H1 (cell line): ENCODE results near the gene CDC42EP5. TPM values are rescaled to one million over a fixed set of nuclear protein-coding genes. Genes with fewer than 3 reads are reported as not detected.

Experiments used
- ASH2L ChIP-seq: fragments of 200-600, 300-600 bp; sonication (generic); IDR thresholded peaks from one replicate; pipeline ENCODE4 v1.7.1; 2017; ENCODE audit warnings: low read length
- CHD1 ChIP-seq: IDR thresholded peaks from 2 replicates; pipeline ENCODE4 v1.6.1; 2012; ENCODE audit warnings: low read depth, low read length, improper control_type of control experiment
- GABPA ChIP-seq: IDR thresholded peaks from 2 replicates; pipeline ENCODE4 v1.6.1; 2011; ENCODE audit warnings: mild to moderate bottlenecking, low read length, moderate library complexity, borderline replicate concordance; ENCODE audit not compliant: insufficient read depth
- KDM1A ChIP-seq: fragments of 200-600, 300-600 bp; sonication (generic); IDR thresholded peaks from 2 replicates; pipeline ENCODE4 v1.7.1; 2016; ENCODE audit warnings: mild to moderate bottlenecking, low read length, borderline replicate concordance
- SP4 ChIP-seq: IDR thresholded peaks from 2 replicates; pipeline ENCODE4 v1.6.1; 2012; ENCODE audit warnings: low read length, inconsistent platforms
- polyA plus RNA-seq, 7 experiments: library from polyadenylated mRNA; depleted of rRNA in 3 of 7; stranded (reverse) in 5 of 7; unstranded in 2 of 7; fragments of >200 nt in 5 of 7; fragments of 200-250 nt in 2 of 7; gene quantifications; 1 replicate in 5 of 7; 2 replicates in 1 of 7; 4 replicates in 1 of 7; pipeline versions ENCODE4 v1.2.1 to v1.2.3, GENCODE V29; 2011 to 2013; ENCODE audit warnings: missing spikeins in 2 of 7, mixed read lengths in 2 of 7
- total RNA-seq: library from RNA; stranded (reverse); fragmentation: NEBNext Ultra II Directional; extraction: Animal tissue kit (Norgen Biotek cat#: 25700); gene quantifications from 2 replicates; pipeline ENCODE4 v1.2.1, GENCODE V29; 2021
- TF ChIP-seq, protein P1 (sequence below): IDR thresholded peaks from 2 replicates; pipeline ENCODE4 v1.6.1; 2012; ENCODE audit warnings: low read length, inconsistent platforms

Gene CDC42EP5
- total and polyA plus RNA-seq, 2 of the 8 experiments (the other 6 are each of a cell fraction or from before 2014, with no cell fraction given), result 1.8 to 2.1 TPM

DNA sequence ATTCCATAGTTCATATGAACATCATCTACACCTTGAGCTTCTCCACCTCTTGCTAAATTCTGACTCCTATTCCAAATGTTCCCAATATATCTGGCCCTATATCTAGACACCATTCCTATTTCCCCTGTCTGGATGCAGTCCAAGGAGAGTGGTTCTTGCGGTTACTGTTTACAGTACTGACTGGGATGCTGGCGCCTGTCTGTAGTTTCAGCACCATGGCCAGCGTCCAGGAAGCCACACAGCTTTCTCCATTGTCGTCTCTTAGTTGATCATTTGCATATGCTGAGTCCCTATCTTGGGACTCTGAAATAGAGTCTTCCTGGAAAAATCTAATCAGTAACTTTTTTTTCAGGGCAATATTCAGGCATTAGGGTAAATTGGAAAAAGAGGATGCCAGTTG, 44.4 kb upstream of the CDC42EP5 start (continued):
- TF ChIP-seq SP4 (no peak), CHD1 (no peak), GABPA (no peak), KDM1A (no peak), ASH2L (no peak)
- TF ChIP-seq, protein P1, sequence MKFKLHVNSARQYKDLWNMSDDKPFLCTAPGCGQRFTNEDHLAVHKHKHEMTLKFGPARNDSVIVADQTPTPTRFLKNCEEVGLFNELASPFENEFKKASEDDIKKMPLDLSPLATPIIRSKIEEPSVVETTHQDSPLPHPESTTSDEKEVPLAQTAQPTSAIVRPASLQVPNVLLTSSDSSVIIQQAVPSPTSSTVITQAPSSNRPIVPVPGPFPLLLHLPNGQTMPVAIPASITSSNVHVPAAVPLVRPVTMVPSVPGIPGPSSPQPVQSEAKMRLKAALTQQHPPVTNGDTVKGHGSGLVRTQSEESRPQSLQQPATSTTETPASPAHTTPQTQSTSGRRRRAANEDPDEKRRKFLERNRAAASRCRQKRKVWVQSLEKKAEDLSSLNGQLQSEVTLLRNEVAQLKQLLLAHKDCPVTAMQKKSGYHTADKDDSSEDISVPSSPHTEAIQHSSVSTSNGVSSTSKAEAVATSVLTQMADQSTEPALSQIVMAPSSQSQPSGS, result no peak
